Smooth muscle cell (in vitro differentiated cells): ENCODE measurements around the gene WIPF3. TPM values are rescaled to one million over a fixed set of nuclear protein-coding genes. Genes with fewer than 3 reads are reported as not detected.

Experiments
- DNase-seq: peaks from one replicate; lab custom pipeline; 2025; ENCODE audit not compliant: unreplicated experiment; lab: John Stamatoyannopoulos, UW
- H2AFZ ChIP-seq: fragments of 200-600 bp; sonication (generic); 2 replicates; pipeline ENCODE4 v1.6.0; 2016; ENCODE audit warnings: antibody characterized with exemption, low read depth, mild to moderate bottlenecking
- H3F3A ChIP-seq: fragments of 200-600 bp; sonication (generic); 2 replicates; pipeline ENCODE4 v1.6.0; 2017; ENCODE audit warnings: antibody characterized with exemption, low read depth
- H3K27ac ChIP-seq: fragments of 200-600 bp; sonication (generic); 2 replicates; pipeline ENCODE4 v1.5.1; 2016; ENCODE audit warnings: low read depth, mild to moderate bottlenecking
- H3K27me3 ChIP-seq: fragments of 200-600 bp; sonication (generic); 2 replicates; pipeline ENCODE4 v1.6.1; 2016; ENCODE audit warnings: low read depth, mild to moderate bottlenecking
- H3K36me3 ChIP-seq: fragments of 200-600 bp; sonication (generic); 2 replicates; pipeline ENCODE4 v1.5.1; 2016; ENCODE audit warnings: low read depth
- H3K4me1 ChIP-seq: fragments of 200-600 bp; sonication (generic); 2 replicates; pipeline ENCODE4 v1.5.1; 2016; ENCODE audit warnings: low read depth
- H3K4me2 ChIP-seq: fragments of 200-600 bp; sonication (generic); 2 replicates; pipeline ENCODE4 v1.6.0; 2016; ENCODE audit warnings: mild to moderate bottlenecking
- H3K4me3 ChIP-seq: fragments of 200-600 bp; sonication (generic); 2 replicates; pipeline ENCODE4 v1.5.1; 2016; ENCODE audit warnings: mild to moderate bottlenecking
- H3K79me2 ChIP-seq: fragments of 200-600 bp; sonication (generic); 2 replicates; pipeline ENCODE4 v1.6.0; 2016; ENCODE audit warnings: low read depth, mild to moderate bottlenecking
- H3K9ac ChIP-seq: fragments of 200-600 bp; sonication (generic); 2 replicates; pipeline ENCODE4 v1.6.0; 2016; ENCODE audit warnings: low read depth
- H3K9me3 ChIP-seq: fragments of 200-600 bp; sonication (generic); replicated peaks from 2 replicates; pipeline ENCODE4 v1.5.1; 2016; ENCODE audit warnings: low read depth
- H4K20me1 ChIP-seq: fragments of 200-600 bp; sonication (generic); 2 replicates; pipeline ENCODE4 v1.6.0; 2016; ENCODE audit warnings: low read depth
- CTCF ChIP-seq: fragments of 200-600 bp; sonication (generic); IDR thresholded peaks from 2 replicates; pipeline ENCODE4 v1.5.1; 2017; ENCODE audit warnings: borderline replicate concordance, mild to moderate bottlenecking, antibody characterized with exemption; ENCODE audit not compliant: insufficient read depth, poor library complexity, severe bottlenecking
- whole genome bisulfite sequencing: methylation state at CpG from one replicate; pipeline ENCODE4 v1.1.7; 2016; ENCODE audit warnings: low lambda C conversion rate; 5-methylcytosine and 5-hydroxymethylcytosine counted together
- polyA plus RNA-seq: library from polyadenylated mRNA; unstranded; fragments of >200 nt; fragmentation: Nextera tagmentation; extraction: Ambion mirVana; gene quantifications from 2 replicates; pipeline ENCODE4 v1.2.1, GENCODE V29; 2016
- total RNA-seq: library from RNA; depleted of rRNA; stranded (reverse); fragments of >200 nt; gene quantifications from 2 replicates; pipeline ENCODE4 v1.2.3, GENCODE V29; 2014

Gene WIPF3
- total and polyA plus RNA-seq, 2 experiments from 2014 or later, result 0.22 TPM; not detected in 1

GRCh38 chr7:29917641-29918040 is 111.3 kb downstream of the WIPF3 start:
- Histone ChIP-seq H4K20me1 (peaks cover 24% of the 10 kb centered on the region), H3K4me1 (no peaks in the 10 kb centered on the region), H3F3A (no peaks in the 10 kb centered on the region), H3K27ac (no peak overlapping the region), H3K9me3 (no peaks in the 10 kb centered on the region), H2AFZ (no peak overlapping the region), H3K9ac (no peak overlapping the region), H3K36me3 (peaks cover 7% of the 10 kb centered on the region), H3K4me3 (no peak overlapping the region), H3K79me2 (no peaks in the 10 kb centered on the region), H3K27me3 (no peaks in the 10 kb centered on the region), H3K4me2 (no peak overlapping the region)
- WGBS, result 90% methylated on average over 4 of the region's 4 CpGs
- TF ChIP-seq CTCF, result no peak
- no peak for DNase-seq

DNA sequence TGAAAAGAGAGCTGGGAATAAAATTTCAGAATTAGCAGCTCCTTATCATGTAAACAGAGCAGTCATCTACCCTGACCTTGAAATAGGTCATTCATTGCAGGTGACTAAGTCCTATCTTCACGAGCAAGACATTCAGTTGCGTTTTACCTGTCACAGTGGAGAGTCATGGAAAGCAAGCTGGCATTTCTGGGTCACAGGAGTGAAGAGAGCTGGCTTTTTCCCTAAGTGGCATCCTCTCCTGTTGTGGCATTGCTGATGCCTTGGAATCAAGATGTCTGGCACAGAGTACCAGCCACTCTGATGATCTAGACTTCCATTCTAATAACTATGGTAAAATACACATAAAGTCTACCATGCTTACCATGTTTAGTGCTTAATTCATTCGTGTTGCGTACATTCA is 112.5 kb downstream of the WIPF3 start:
- H3K9me3 ChIP-seq, result no peaks in the 10 kb centered on the region
- H3K27ac ChIP-seq, result no peak overlapping the region
- no peaks in the 10 kb centered on the region for H3F3A ChIP-seq
- H3K4me1 ChIP-seq, result no peaks in the 10 kb centered on the region
- no peaks in the 10 kb centered on the region for H3K27me3 ChIP-seq
- H3K36me3 ChIP-seq, result peaks cover 7% of the 10 kb centered on the region
- no peak for DNase-seq
- H3K4me2 ChIP-seq, result no peak overlapping the region
- peaks cover 24% of the 10 kb centered on the region for H4K20me1 ChIP-seq
- no peaks in the 10 kb centered on the region for H3K79me2 ChIP-seq
- no peak overlapping the region for H3K9ac ChIP-seq
- H2AFZ ChIP-seq, result no peak overlapping the region
- H3K4me3 ChIP-seq, result no peak overlapping the region
- WGBS, result 97% methylated on average over 4 of the region's 4 CpGs
- no peak for TF ChIP-seq CTCF

GRCh38 chr7:29919790-29920189 is 113.5 kb downstream of the WIPF3 start:
- Histone ChIP-seq H3K4me1 (no peaks in the 10 kb centered on the region), H3K79me2 (no peaks in the 10 kb centered on the region), H3K36me3 (peaks cover 7% of the 10 kb centered on the region), H4K20me1 (peaks cover 24% of the 10 kb centered on the region), H3K4me3 (no peak overlapping the region), H3K27me3 (no peaks in the 10 kb centered on the region), H3K9me3 (no peaks in the 10 kb centered on the region), H3K4me2 (no peak overlapping the region), H2AFZ (no peak overlapping the region), H3K9ac (no peak overlapping the region), H3F3A (no peaks in the 10 kb centered on the region), H3K27ac (no peak overlapping the region)
- WGBS, result 97% methylated on average over 5 of the region's 5 CpGs
- DNase-seq, result no peak
- no peak for TF ChIP-seq CTCF

DNA sequence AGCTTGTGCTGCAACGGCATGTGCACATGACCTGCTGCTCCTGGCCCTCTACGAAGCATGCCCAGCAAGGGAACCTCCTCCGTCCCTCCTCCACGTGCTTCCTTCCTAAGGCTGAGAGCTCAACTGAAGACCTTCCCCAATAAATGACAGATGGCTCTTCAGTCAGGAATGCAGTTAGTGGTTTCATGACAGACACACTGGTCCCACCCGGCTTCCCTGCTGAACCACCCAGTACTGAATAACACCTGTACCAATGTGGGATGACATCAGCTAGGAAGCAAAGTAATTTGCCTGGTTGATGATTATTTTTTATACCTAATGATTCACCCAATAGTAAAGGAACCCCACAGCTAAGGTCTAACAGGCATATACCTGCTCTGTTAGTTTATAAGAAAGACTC is 114.2 kb downstream of the WIPF3 start:
- 76% methylated on average over 5 of the region's 5 CpGs for WGBS
- no peak overlapping the region for H3K4me2 ChIP-seq
- H3K27ac ChIP-seq, result no peak overlapping the region
- H3K4me3 ChIP-seq, result no peak overlapping the region
- H2AFZ ChIP-seq, result no peak overlapping the region
- H3K27me3 ChIP-seq, result no peaks in the 10 kb centered on the region
- TF ChIP-seq CTCF, result no peak
- no peak overlapping the region for H3K9ac ChIP-seq
- H4K20me1 ChIP-seq, result peaks cover 24% of the 10 kb centered on the region
- H3K4me1 ChIP-seq, result no peaks in the 10 kb centered on the region
- DNase-seq, result no peak
- peaks cover 7% of the 10 kb centered on the region for H3K36me3 ChIP-seq
- no peaks in the 10 kb centered on the region for H3K79me2 ChIP-seq
- H3F3A ChIP-seq, result no peaks in the 10 kb centered on the region
- H3K9me3 ChIP-seq, result no peaks in the 10 kb centered on the region
